ENCODE data around the gene PCCA. TPM values are rescaled to one million over a fixed set of nuclear protein-coding genes. Genes with fewer than 3 reads are reported as not detected.
A peak's percentile ranks its signal among the peaks of the same experiment; 100 is the strongest.

PCCA gene
- total and polyA plus RNA-seq, 4 donors: 30.1 to 160 (median 76.3) TPM

DNA sequence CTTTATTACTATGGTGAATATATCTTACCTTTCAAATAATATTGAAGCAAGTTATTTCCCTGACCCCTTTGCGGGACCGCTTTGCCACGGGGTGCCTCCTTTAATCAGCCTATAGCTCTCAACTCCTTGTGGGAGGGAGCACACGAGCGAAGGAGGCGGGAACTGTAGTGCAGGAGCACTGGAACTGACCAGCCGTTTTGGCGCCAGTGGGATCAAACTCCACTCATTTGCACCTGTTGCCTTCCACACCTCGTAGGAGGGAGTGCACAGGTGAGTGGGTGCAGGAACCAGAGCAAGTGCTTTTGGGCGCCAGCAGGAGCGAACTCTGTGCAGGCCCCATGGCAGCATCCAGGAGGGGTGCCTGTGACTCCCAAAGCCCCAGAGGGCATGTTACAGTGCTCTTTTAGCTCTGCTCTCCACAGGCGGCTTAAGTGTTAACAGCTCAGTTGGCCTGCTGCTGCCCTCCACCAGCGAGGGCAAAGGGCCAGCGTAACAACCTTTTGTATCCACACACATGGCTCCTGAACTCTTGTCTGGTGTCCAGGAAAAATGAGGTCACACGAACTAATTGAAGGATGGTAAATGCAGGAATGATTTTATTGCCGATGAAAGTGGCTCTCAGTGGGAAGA, 292.8 kb downstream of the PCCA start:
- peaks cover 0 to 15% (median 7%) of the 10 kb centered on the region in 4 donors for H3K4me1 ChIP-seq (ENCODE audit: control insufficient read depth in 4 of 4, insufficient read depth in 4 of 4, low read length in 3 of 4)
- no peak for DNase-seq (ENCODE audit: low spot score)
- no peak overlapping the region for H3K4me3 ChIP-seq (ENCODE audit: low read depth in 1 of 3, low read length in 3 of 3)
- TF ChIP-seq, protein P1, sequence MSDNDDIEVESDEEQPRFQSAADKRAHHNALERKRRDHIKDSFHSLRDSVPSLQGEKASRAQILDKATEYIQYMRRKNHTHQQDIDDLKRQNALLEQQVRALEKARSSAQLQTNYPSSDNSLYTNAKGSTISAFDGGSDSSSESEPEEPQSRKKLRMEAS (IDR thresholded peaks at IDR 0.05): peak; percentile 82
- TF ChIP-seq NR2F2 (IDR thresholded peaks at IDR 0.05): peak; percentile 45
- TF ChIP-seq JUND (IDR thresholded peaks at IDR 0.05): peak; percentile 82 to 88
- peak; percentile 79 for TF ChIP-seq HNF4G (IDR thresholded peaks at IDR 0.05)
- peak; percentile 75 for TF ChIP-seq YY1 (IDR thresholded peaks at IDR 0.05)
- peak; percentile 91 to 94 for TF ChIP-seq HNF4A (conservative IDR thresholded peaks at IDR 0.05)
- TF ChIP-seq EGR1 (IDR thresholded peaks at IDR 0.05; ENCODE audit: low read depth in 2 of 2): peak in 1 of 2 donors; percentile 52
- peak; percentile 83 for TF ChIP-seq SP1 (IDR thresholded peaks at IDR 0.05)
- peak; percentile 61 for TF ChIP-seq FOXA2 (IDR thresholded peaks at IDR 0.05)
- TF ChIP-seq, protein P2, sequence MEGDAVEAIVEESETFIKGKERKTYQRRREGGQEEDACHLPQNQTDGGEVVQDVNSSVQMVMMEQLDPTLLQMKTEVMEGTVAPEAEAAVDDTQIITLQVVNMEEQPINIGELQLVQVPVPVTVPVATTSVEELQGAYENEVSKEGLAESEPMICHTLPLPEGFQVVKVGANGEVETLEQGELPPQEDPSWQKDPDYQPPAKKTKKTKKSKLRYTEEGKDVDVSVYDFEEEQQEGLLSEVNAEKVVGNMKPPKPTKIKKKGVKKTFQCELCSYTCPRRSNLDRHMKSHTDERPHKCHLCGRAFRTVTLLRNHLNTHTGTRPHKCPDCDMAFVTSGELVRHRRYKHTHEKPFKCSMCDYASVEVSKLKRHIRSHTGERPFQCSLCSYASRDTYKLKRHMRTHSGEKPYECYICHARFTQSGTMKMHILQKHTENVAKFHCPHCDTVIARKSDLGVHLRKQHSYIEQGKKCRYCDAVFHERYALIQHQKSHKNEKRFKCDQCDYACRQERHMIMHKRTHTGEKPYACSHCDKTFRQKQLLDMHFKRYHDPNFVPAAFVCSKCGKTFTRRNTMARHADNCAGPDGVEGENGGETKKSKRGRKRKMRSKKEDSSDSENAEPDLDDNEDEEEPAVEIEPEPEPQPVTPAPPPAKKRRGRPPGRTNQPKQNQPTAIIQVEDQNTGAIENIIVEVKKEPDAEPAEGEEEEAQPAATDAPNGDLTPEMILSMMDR (IDR thresholded peaks at IDR 0.05; ENCODE audit: low read depth, low read length, missing input control): no peak
- TF ChIP-seq, protein P3, sequence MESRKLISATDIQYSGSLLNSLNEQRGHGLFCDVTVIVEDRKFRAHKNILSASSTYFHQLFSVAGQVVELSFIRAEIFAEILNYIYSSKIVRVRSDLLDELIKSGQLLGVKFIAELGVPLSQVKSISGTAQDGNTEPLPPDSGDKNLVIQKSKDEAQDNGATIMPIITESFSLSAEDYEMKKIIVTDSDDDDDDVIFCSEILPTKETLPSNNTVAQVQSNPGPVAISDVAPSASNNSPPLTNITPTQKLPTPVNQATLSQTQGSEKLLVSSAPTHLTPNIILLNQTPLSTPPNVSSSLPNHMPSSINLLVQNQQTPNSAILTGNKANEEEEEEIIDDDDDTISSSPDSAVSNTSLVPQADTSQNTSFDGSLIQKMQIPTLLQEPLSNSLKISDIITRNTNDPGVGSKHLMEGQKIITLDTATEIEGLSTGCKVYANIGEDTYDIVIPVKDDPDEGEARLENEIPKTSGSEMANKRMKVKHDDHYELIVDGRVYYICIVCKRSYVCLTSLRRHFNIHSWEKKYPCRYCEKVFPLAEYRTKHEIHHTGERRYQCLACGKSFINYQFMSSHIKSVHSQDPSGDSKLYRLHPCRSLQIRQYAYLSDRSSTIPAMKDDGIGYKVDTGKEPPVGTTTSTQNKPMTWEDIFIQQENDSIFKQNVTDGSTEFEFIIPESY (IDR thresholded peaks at IDR 0.05): peak; percentile 42
- TF ChIP-seq, protein P4, sequence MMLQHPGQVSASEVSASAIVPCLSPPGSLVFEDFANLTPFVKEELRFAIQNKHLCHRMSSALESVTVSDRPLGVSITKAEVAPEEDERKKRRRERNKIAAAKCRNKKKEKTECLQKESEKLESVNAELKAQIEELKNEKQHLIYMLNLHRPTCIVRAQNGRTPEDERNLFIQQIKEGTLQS (IDR thresholded peaks at IDR 0.05): peak; percentile 22
- TF ChIP-seq RXRA (IDR thresholded peaks at IDR 0.05): peak; percentile 94
- TF ChIP-seq RAD21 (IDR thresholded peaks at IDR 0.05): peak; percentile 31 to 58
- TF ChIP-seq FOXA1 (IDR thresholded peaks at IDR 0.05): no peak
- TF ChIP-seq GABPA (IDR thresholded peaks at IDR 0.05 in 1 of 2, conservative IDR thresholded peaks at IDR 0.05 in 1 of 2): no peak
- no peak for TF ChIP-seq TAF1 (conservative IDR thresholded peaks at IDR 0.05)
- TF ChIP-seq, protein P5, sequence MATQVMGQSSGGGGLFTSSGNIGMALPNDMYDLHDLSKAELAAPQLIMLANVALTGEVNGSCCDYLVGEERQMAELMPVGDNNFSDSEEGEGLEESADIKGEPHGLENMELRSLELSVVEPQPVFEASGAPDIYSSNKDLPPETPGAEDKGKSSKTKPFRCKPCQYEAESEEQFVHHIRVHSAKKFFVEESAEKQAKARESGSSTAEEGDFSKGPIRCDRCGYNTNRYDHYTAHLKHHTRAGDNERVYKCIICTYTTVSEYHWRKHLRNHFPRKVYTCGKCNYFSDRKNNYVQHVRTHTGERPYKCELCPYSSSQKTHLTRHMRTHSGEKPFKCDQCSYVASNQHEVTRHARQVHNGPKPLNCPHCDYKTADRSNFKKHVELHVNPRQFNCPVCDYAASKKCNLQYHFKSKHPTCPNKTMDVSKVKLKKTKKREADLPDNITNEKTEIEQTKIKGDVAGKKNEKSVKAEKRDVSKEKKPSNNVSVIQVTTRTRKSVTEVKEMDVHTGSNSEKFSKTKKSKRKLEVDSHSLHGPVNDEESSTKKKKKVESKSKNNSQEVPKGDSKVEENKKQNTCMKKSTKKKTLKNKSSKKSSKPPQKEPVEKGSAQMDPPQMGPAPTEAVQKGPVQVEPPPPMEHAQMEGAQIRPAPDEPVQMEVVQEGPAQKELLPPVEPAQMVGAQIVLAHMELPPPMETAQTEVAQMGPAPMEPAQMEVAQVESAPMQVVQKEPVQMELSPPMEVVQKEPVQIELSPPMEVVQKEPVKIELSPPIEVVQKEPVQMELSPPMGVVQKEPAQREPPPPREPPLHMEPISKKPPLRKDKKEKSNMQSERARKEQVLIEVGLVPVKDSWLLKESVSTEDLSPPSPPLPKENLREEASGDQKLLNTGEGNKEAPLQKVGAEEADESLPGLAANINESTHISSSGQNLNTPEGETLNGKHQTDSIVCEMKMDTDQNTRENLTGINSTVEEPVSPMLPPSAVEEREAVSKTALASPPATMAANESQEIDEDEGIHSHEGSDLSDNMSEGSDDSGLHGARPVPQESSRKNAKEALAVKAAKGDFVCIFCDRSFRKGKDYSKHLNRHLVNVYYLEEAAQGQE (IDR thresholded peaks at IDR 0.05): peak; percentile 12
- no peaks in the 10 kb centered on the region for H3K27me3 ChIP-seq (ENCODE audit: control insufficient read depth in 4 of 4, insufficient read depth in 4 of 4, low read length in 3 of 4)
- H3K9me3 ChIP-seq (ENCODE audit: control insufficient read depth in 4 of 4, low read length in 3 of 4): peaks cover 0 to 3% (median 2%) of the 10 kb centered on the region in 4 donors
- H3K36me3 ChIP-seq (ENCODE audit: control insufficient read depth in 4 of 4, insufficient read depth in 3 of 4, low read depth in 1 of 4, low read length in 3 of 4): peaks cover 0 to 10% (median 4%) of the 10 kb centered on the region in 4 donors
- peak overlapping the region in 1 of 2 donors; percentile 54 for H3K9ac ChIP-seq (ENCODE audit: low read depth in 1 of 2, low read length in 2 of 2)
- peak overlapping the region; percentile 68 to 84 for H3K27ac ChIP-seq (ENCODE audit: low read depth in 1 of 2, low read length in 2 of 2)
- 40% methylated on average over 16 of the region's 16 CpGs for WGBS

Measured in liver (tissue), 9 donors.